ENCODE measurements around the gene CH25H.

GRCh38 chr10:89241486-89242344 lies 34.6 kb upstream of the CH25H start:
- TF ChIP-seq SIN3A (IDR thresholded peaks at IDR 0.05; ENCODE audit: borderline replicate concordance, low read depth, low read length), result no peak
- TF ChIP-seq TCF12 (IDR thresholded peaks at IDR 0.05), result no peak
- TF ChIP-seq TEAD4 (IDR thresholded peaks at IDR 0.05; ENCODE audit: borderline replicate concordance, insufficient read depth), result no peak
